ENCODE data around the gene SEMA4D.

- TF ChIP-seq POLR2AphosphoS5 (IDR thresholded peaks at IDR 0.05) (no peak), POLR2A (IDR thresholded peaks at IDR 0.05) (no peak)
- TF ChIP-seq, protein P1, sequence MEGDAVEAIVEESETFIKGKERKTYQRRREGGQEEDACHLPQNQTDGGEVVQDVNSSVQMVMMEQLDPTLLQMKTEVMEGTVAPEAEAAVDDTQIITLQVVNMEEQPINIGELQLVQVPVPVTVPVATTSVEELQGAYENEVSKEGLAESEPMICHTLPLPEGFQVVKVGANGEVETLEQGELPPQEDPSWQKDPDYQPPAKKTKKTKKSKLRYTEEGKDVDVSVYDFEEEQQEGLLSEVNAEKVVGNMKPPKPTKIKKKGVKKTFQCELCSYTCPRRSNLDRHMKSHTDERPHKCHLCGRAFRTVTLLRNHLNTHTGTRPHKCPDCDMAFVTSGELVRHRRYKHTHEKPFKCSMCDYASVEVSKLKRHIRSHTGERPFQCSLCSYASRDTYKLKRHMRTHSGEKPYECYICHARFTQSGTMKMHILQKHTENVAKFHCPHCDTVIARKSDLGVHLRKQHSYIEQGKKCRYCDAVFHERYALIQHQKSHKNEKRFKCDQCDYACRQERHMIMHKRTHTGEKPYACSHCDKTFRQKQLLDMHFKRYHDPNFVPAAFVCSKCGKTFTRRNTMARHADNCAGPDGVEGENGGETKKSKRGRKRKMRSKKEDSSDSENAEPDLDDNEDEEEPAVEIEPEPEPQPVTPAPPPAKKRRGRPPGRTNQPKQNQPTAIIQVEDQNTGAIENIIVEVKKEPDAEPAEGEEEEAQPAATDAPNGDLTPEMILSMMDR (IDR thresholded peaks at IDR 0.05), result no peak
Observed at GRCh38 chr9:89402695-89403427, 95.1 kb downstream of the SEMA4D start.

All from prostate gland (tissue), 2 donors.